Astrocyte (in vitro differentiated cells and primary cell): ENCODE results near the gene NABP2. TPM values are rescaled to one million over a fixed set of nuclear protein-coding genes. Genes with fewer than 3 reads are reported as not detected.

Experiments used
- DNase-seq: peaks from one replicate; pipeline ENCODE4 v3.0.0-alpha.2; 2010; ENCODE audit warnings: low read depth
- FAIRE-seq: peaks from 2 replicates; lab custom pipeline; 2011; peaks lifted over from hg19 to GRCh38; lab: Jason Lieb, UNC
- H2AFZ ChIP-seq: 2 replicates; pipeline ENCODE4 v1.6.0; 2012; ENCODE audit warnings: low read depth, low read length, inconsistent platforms
- H3K27ac ChIP-seq: 2 replicates; pipeline ENCODE4 v1.5.1; 2011; ENCODE audit warnings: low read depth, low read length, inconsistent platforms
- H3K27me3 ChIP-seq: 2 replicates; pipeline ENCODE4 v1.6.0; 2011; ENCODE audit warnings: low read length, inconsistent platforms; ENCODE audit not compliant: insufficient read depth
- H3K36me3 ChIP-seq: 2 replicates; pipeline ENCODE4 v1.5.1; 2011; ENCODE audit warnings: low read length, inconsistent platforms; ENCODE audit not compliant: insufficient read depth
- H3K4me1 ChIP-seq: 2 replicates; pipeline ENCODE4 v1.5.1; 2011; ENCODE audit warnings: low read length, inconsistent platforms; ENCODE audit not compliant: insufficient read depth
- H3K4me2 ChIP-seq: 2 replicates; pipeline ENCODE4 v1.6.0; 2012; ENCODE audit warnings: low read length, inconsistent platforms
- H3K4me3 ChIP-seq: 2 replicates; pipeline ENCODE4 v1.5.1; 2011; ENCODE audit warnings: low read depth, mild to moderate bottlenecking, low read length, inconsistent platforms; ENCODE audit not compliant: insufficient read depth
- H3K79me2 ChIP-seq: 2 replicates; pipeline ENCODE4 v1.6.0; 2012; ENCODE audit warnings: mild to moderate bottlenecking, low read length, inconsistent platforms; ENCODE audit not compliant: insufficient read depth
- H3K9ac ChIP-seq: 2 replicates; pipeline ENCODE4 v1.6.0; 2012; ENCODE audit warnings: mild to moderate bottlenecking, low read length, inconsistent platforms
- H3K9me3 ChIP-seq: 2 replicates; pipeline ENCODE4 v1.5.1; 2012; ENCODE audit warnings: low read depth, mild to moderate bottlenecking, low read length, inconsistent platforms; ENCODE audit not compliant: insufficient read depth
- H4K20me1 ChIP-seq: 2 replicates; pipeline ENCODE4 v1.6.0; 2012; ENCODE audit warnings: low read length, inconsistent platforms; ENCODE audit not compliant: insufficient read depth
- H3K27ac Mint-ChIP-seq: one replicate; pipeline ENCODE4 v1.8.0; 2021; ENCODE audit warnings: mild to moderate bottlenecking, mixed read lengths; ENCODE audit not compliant: unreplicated experiment
- H3K27me3 Mint-ChIP-seq: one replicate; pipeline ENCODE4 v1.8.0; 2021; ENCODE audit warnings: low read depth, mixed read lengths; ENCODE audit not compliant: unreplicated experiment
- H3K36me3 Mint-ChIP-seq: one replicate; pipeline ENCODE4 v1.8.0; 2021; ENCODE audit warnings: low read depth, mixed read lengths; ENCODE audit not compliant: unreplicated experiment
- H3K4me1 Mint-ChIP-seq: one replicate; pipeline ENCODE4 v1.8.0; 2021; ENCODE audit warnings: low read depth, mixed read lengths; ENCODE audit not compliant: unreplicated experiment
- H3K4me3 Mint-ChIP-seq: one replicate; pipeline ENCODE4 v1.8.0; 2021; ENCODE audit warnings: mild to moderate bottlenecking, moderate library complexity, mixed read lengths; ENCODE audit not compliant: unreplicated experiment
- H3K9me3 Mint-ChIP-seq: one replicate; pipeline ENCODE4 v1.8.0; 2021; ENCODE audit warnings: mild to moderate bottlenecking, mixed read lengths; ENCODE audit not compliant: unreplicated experiment
- CTCF ChIP-seq: IDR thresholded peaks from 2 replicates; pipeline ENCODE4 v1.5.1; 2011; ENCODE audit warnings: low read depth, mild to moderate bottlenecking, inconsistent platforms, low read length, moderate library complexity; ENCODE audit not compliant: insufficient read depth
- EZH2 ChIP-seq: IDR thresholded peaks from 2 replicates; pipeline ENCODE4 v1.6.1; 2012; ENCODE audit warnings: mild to moderate bottlenecking, low read length, inconsistent platforms; ENCODE audit not compliant: insufficient read depth
- total RNA-seq: library from RNA; stranded (reverse); gene quantifications from 2 replicates; pipeline ENCODE4 v1.2.1, GENCODE V29; 2021

NABP2 gene
- total RNA-seq, 1 donor from 2014 or later = 29.1 TPM

- Histone ChIP-seq H2AFZ (peak within 1 kb of the TSS; percentile 85), H3K36me3 (no peaks in the 10 kb centered on the region), H3K4me2 (peak within 1 kb of the TSS; percentile 92), H3K9ac (peak within 1 kb of the TSS; percentile 94), H3K27ac (peak within 1 kb of the TSS; percentile 92), H3K27me3 (no peaks in the 10 kb centered on the region), H4K20me1 (peaks cover 3% of the 10 kb centered on the region), H3K9me3 (no peaks in the 10 kb centered on the region), H3K4me3 (peak within 1 kb of the TSS; percentile 81), H3K79me2 (peaks cover 39% of the 10 kb centered on the region), H3K4me1 (peaks cover 19% of the 10 kb centered on the region)
- Mint-ChIP-seq H3K9me3 (no peaks in the 10 kb centered on the region), H3K27me3 (no peaks in the 10 kb centered on the region), H3K4me3 (peak within 1 kb of the TSS; percentile 97), H3K27ac (peak within 1 kb of the TSS; percentile 99), H3K4me1 (peaks cover 12% of the 10 kb centered on the region), H3K36me3 (peaks cover 2% of the 10 kb centered on the region)
- peak; percentile 93 for DNase-seq
- TF ChIP-seq EZH2 (no peak), CTCF (no peak)
- FAIRE-seq = peak; percentile 84
These were observed 2.2 kb upstream of the NABP2 start, which contains the start of gene RNF41 for GRCh38 chr12:56221757-56222530. TSS of gene RNF41 (minus strand) at chr12:56221922. CDS start at chr12:56214047, 7,875 bp downstream.

- no peak for FAIRE-seq
- Mint-ChIP-seq H3K4me3 (peak overlapping the region; percentile 97), H3K9me3 (no peaks in the 10 kb centered on the region), H3K27me3 (no peaks in the 10 kb centered on the region), H3K36me3 (peaks cover 2% of the 10 kb centered on the region), H3K27ac (peak overlapping the region; percentile 99), H3K4me1 (peaks cover 12% of the 10 kb centered on the region)
- H3K4me1 ChIP-seq = peaks cover 19% of the 10 kb centered on the region
- no peaks in the 10 kb centered on the region for H3K27me3 ChIP-seq
- peaks cover 2% of the 10 kb centered on the region for H4K20me1 ChIP-seq
- no peak for DNase-seq
- peak overlapping the region; percentile 85 for H2AFZ ChIP-seq
- peaks cover 3% of the 10 kb centered on the region for H3K36me3 ChIP-seq
- no peak for TF ChIP-seq CTCF
- no peak for TF ChIP-seq EZH2
- peak overlapping the region; percentile 92 for H3K27ac ChIP-seq
- no peaks in the 10 kb centered on the region for H3K9me3 ChIP-seq
- H3K4me3 ChIP-seq = peak overlapping the region; percentile 81
- H3K79me2 ChIP-seq = peaks cover 36% of the 10 kb centered on the region
- H3K4me2 ChIP-seq = peak overlapping the region; percentile 92
- peak overlapping the region; percentile 94 for H3K9ac ChIP-seq
These were observed 1.6 kb upstream of the NABP2 start for GRCh38 chr12:56222531-56222895.
